Loucy (cell line): ENCODE results near the gene TSC2.

Source experiments
- H2AFZ ChIP-seq: fragments of 200-600 bp; sonication (generic); 2 replicates; pipeline ENCODE4 v1.6.0; 2016; ENCODE audit warnings: antibody characterized with exemption, mild to moderate bottlenecking, low read length, moderate library complexity
- H3F3A ChIP-seq: fragments of 200-600 bp; 2 replicates; pipeline ENCODE4 v1.6.0; 2016; ENCODE audit warnings: antibody characterized with exemption, low read depth, mild to moderate bottlenecking
- H3K27me3 ChIP-seq: fragments of 200-600 bp; sonication (generic); 2 replicates; pipeline ENCODE4 v1.6.1; 2014; ENCODE audit warnings: low read length, mild to moderate bottlenecking; ENCODE audit not compliant: insufficient read depth, poor library complexity, severe bottlenecking
- H3K36me3 ChIP-seq: fragments of 200-600 bp; sonication (generic); 2 replicates; pipeline ENCODE4 v1.6.1; 2016; ENCODE audit warnings: low read length; ENCODE audit not compliant: insufficient read depth
- H3K4me1 ChIP-seq: fragments of 200-600 bp; sonication (generic); 2 replicates; pipeline ENCODE4 v1.5.1; 2014; ENCODE audit warnings: low read length, mild to moderate bottlenecking; ENCODE audit not compliant: insufficient read depth, poor library complexity, severe bottlenecking
- H3K4me2 ChIP-seq: fragments of 200-600 bp; sonication (generic); 2 replicates; pipeline ENCODE4 v1.6.0; 2014; ENCODE audit warnings: antibody characterized with exemption, low read length, low read depth, mild to moderate bottlenecking; ENCODE audit not compliant: poor library complexity, severe bottlenecking
- H3K4me3 ChIP-seq: fragments of 200-600 bp; sonication (generic); 2 replicates; pipeline ENCODE4 v1.5.1; 2014; ENCODE audit warnings: low read length, mild to moderate bottlenecking, mixed read lengths; ENCODE audit not compliant: poor library complexity, severe bottlenecking
- H3K79me2 ChIP-seq: fragments of 200-600 bp; sonication (generic); 2 replicates; pipeline ENCODE4 v1.6.1; 2014; ENCODE audit warnings: low read length; ENCODE audit not compliant: insufficient read depth
- H3K9ac ChIP-seq: fragments of 200-600 bp; sonication (generic); 2 replicates; pipeline ENCODE4 v1.6.0; 2014; ENCODE audit warnings: mild to moderate bottlenecking, low read depth, low read length, moderate library complexity; ENCODE audit not compliant: poor library complexity, severe bottlenecking
- H3K9me2 ChIP-seq: fragments of 200-600 bp; sonication (generic); replicated peaks from 2 replicates; pipeline ENCODE4 v1.6.1; 2016; ENCODE audit warnings: low read depth, low read length, mixed read lengths
- H3K9me3 ChIP-seq: fragments of 200-600 bp; sonication (generic); 2 replicates; pipeline ENCODE4 v1.6.1; 2014; ENCODE audit warnings: mild to moderate bottlenecking, antibody characterized with exemption, low read length, low read depth; ENCODE audit not compliant: insufficient read depth
- H4K20me1 ChIP-seq: fragments of 200-600 bp; sonication (generic); 2 replicates; pipeline ENCODE4 v1.6.0; 2014; ENCODE audit warnings: antibody characterized with exemption, low read length, mild to moderate bottlenecking; ENCODE audit not compliant: insufficient read depth, poor library complexity, severe bottlenecking
- CTCF ChIP-seq: fragments of 200-600 bp; sonication (generic); conservative IDR thresholded peaks from 2 replicates; pipeline ENCODE4 v1.5.1; 2014; ENCODE audit warnings: mild to moderate bottlenecking, antibody characterized with exemption, low read length
- EZH2phosphoT487 ChIP-seq: fragments of 200-600 bp; IDR thresholded peaks from 2 replicates; pipeline ENCODE4 v1.6.1; 2018; ENCODE audit warnings: antibody characterized with exemption, mild to moderate bottlenecking, moderate library complexity, borderline replicate concordance

The TSC2 gene

GRCh38 chr16:2077016-2077415 is 29.2 kb downstream of the TSC2 start:
- Histone ChIP-seq H3K9ac (no peak overlapping the region), H3K9me3 (no peaks in the 10 kb centered on the region), H3K4me1 (no peaks in the 10 kb centered on the region), H3F3A (no peaks in the 10 kb centered on the region), H3K4me2 (no peak overlapping the region), H3K79me2 (no peaks in the 10 kb centered on the region), H3K4me3 (no peak overlapping the region), H3K27me3 (no peaks in the 10 kb centered on the region), H4K20me1 (no peaks in the 10 kb centered on the region), H2AFZ (no peak overlapping the region), H3K9me2 (no peaks in the 10 kb centered on the region), H3K36me3 (no peaks in the 10 kb centered on the region)
- TF ChIP-seq CTCF = no peak
- no peak for TF ChIP-seq EZH2phosphoT487

- H3K9ac ChIP-seq = no peak overlapping the region
- no peak overlapping the region for H3K4me2 ChIP-seq
- H3K79me2 ChIP-seq = no peaks in the 10 kb centered on the region
- no peak overlapping the region for H2AFZ ChIP-seq
- TF ChIP-seq EZH2phosphoT487 (no peak), CTCF (no peak)
- no peaks in the 10 kb centered on the region for H3F3A ChIP-seq
- no peaks in the 10 kb centered on the region for H4K20me1 ChIP-seq
- no peak overlapping the region for H3K4me3 ChIP-seq
- H3K9me3 ChIP-seq = no peaks in the 10 kb centered on the region
- H3K27me3 ChIP-seq = no peaks in the 10 kb centered on the region
- no peaks in the 10 kb centered on the region for H3K4me1 ChIP-seq
- H3K9me2 ChIP-seq = no peaks in the 10 kb centered on the region
- H3K36me3 ChIP-seq = no peaks in the 10 kb centered on the region
Observed at GRCh38 chr16:2077696-2078095, 29.9 kb downstream of the TSC2 start.

GRCh38 chr16:2078096-2078495 is 30.3 kb downstream of the TSC2 start:
- H3K4me3 ChIP-seq = no peak overlapping the region
- H3K36me3 ChIP-seq = no peaks in the 10 kb centered on the region
- TF ChIP-seq CTCF (no peak), EZH2phosphoT487 (no peak)
- H4K20me1 ChIP-seq = no peaks in the 10 kb centered on the region
- no peaks in the 10 kb centered on the region for H3K27me3 ChIP-seq
- H3K9me2 ChIP-seq = no peaks in the 10 kb centered on the region
- no peaks in the 10 kb centered on the region for H3K79me2 ChIP-seq
- no peak overlapping the region for H2AFZ ChIP-seq
- no peak overlapping the region for H3K9ac ChIP-seq
- H3K9me3 ChIP-seq = no peaks in the 10 kb centered on the region
- no peaks in the 10 kb centered on the region for H3K4me1 ChIP-seq
- no peaks in the 10 kb centered on the region for H3F3A ChIP-seq
- H3K4me2 ChIP-seq = no peak overlapping the region
